Liver (tissue), 9 donors: Measurements from ENCODE around the gene GLDN. TPM values are rescaled to one million over a fixed set of nuclear protein-coding genes. Genes with fewer than 3 reads are reported as not detected.

Experiments used
- DNase-seq: peaks from one replicate; pipeline ENCODE4 v3.0.0-alpha.2; 2017; ENCODE audit warnings: low spot score
- H3K27ac ChIP-seq, 2 donors: one replicate each; pipeline ENCODE4 v1.7.0; 2013; ENCODE audit warnings: inconsistent platforms in 2 of 2, low read length in 2 of 2, control low read depth in 1 of 2, low read depth in 1 of 2, mild to moderate bottlenecking in 1 of 2
- H3K27me3 ChIP-seq, 4 donors: one replicate each; pipeline versions ENCODE4 v1.6.1 to v1.7.0; 2013; ENCODE audit warnings: low read length in 3 of 4, inconsistent platforms in 1 of 4, mild to moderate bottlenecking in 1 of 4, moderate library complexity in 1 of 4; ENCODE audit not compliant: control insufficient read depth in 4 of 4, insufficient read depth in 4 of 4
- H3K36me3 ChIP-seq, 4 donors: one replicate each; pipeline versions ENCODE4 v1.6.1 to v1.7.0; 2013; ENCODE audit warnings: low read length in 3 of 4, mild to moderate bottlenecking in 3 of 4, low read depth in 1 of 4, moderate library complexity in 1 of 4; ENCODE audit not compliant: control insufficient read depth in 4 of 4, insufficient read depth in 3 of 4
- H3K4me1 ChIP-seq, 4 donors: one replicate each; pipeline versions ENCODE4 v1.6.1 to v1.7.0; 2013; ENCODE audit warnings: low read length in 3 of 4, mild to moderate bottlenecking in 3 of 4, moderate library complexity in 1 of 4; ENCODE audit not compliant: control insufficient read depth in 4 of 4, insufficient read depth in 4 of 4
- H3K4me3 ChIP-seq, 3 donors: one replicate each; pipeline versions ENCODE4 v1.6.1 to v1.7.0; 2013; ENCODE audit warnings: low read length in 3 of 3, control low read depth in 1 of 3, low read depth in 1 of 3, mild to moderate bottlenecking in 1 of 3
- H3K9ac ChIP-seq, 2 donors: one replicate each; pipeline ENCODE4 v1.7.0; 2013; ENCODE audit warnings: low read length in 2 of 2, mild to moderate bottlenecking in 2 of 2, moderate library complexity in 2 of 2, control low read depth in 1 of 2, low read depth in 1 of 2
- H3K9me3 ChIP-seq, 4 donors: one replicate each; pipeline versions ENCODE4 v1.6.1 to v1.7.0; 2013; ENCODE audit warnings: low read length in 3 of 4; ENCODE audit not compliant: control insufficient read depth in 4 of 4
- EGR1 ChIP-seq, 2 donors: IDR thresholded peaks; 2 replicates each; pipeline ENCODE4 v1.6.1; 2016 to 2018; ENCODE audit warnings: antibody characterized with exemption in 2 of 2, low read depth in 2 of 2
- FOXA1 ChIP-seq: IDR thresholded peaks from 2 replicates; pipeline ENCODE4 v1.6.1; 2016; ENCODE audit warnings: antibody characterized with exemption
- FOXA2 ChIP-seq: IDR thresholded peaks from 2 replicates; pipeline ENCODE4 v1.6.1; 2016; ENCODE audit warnings: antibody characterized with exemption
- HNF4A ChIP-seq, 2 donors: conservative IDR thresholded peaks; 2 replicates each; pipeline ENCODE4 v1.6.1; 2016; ENCODE audit warnings: antibody characterized with exemption in 2 of 2, mild to moderate bottlenecking in 2 of 2
- HNF4G ChIP-seq: IDR thresholded peaks from 2 replicates; pipeline ENCODE4 v1.6.1; 2016; ENCODE audit warnings: antibody characterized with exemption
- JUND ChIP-seq, 2 donors: IDR thresholded peaks; 2 replicates each; pipeline ENCODE4 v1.6.1; 2016; ENCODE audit warnings: antibody characterized with exemption in 2 of 2
- NR2F2 ChIP-seq: IDR thresholded peaks from 2 replicates; pipeline ENCODE4 v1.6.1; 2016; ENCODE audit warnings: antibody characterized with exemption
- RAD21 ChIP-seq, 2 donors: IDR thresholded peaks; 2 replicates each; pipeline ENCODE4 v1.6.1; 2016; ENCODE audit warnings: antibody characterized with exemption in 2 of 2, mild to moderate bottlenecking in 2 of 2
- RXRA ChIP-seq, 2 donors: IDR thresholded peaks; 2 replicates each; pipeline ENCODE4 v1.6.1; 2017 to 2018; ENCODE audit warnings: antibody characterized with exemption in 2 of 2, mild to moderate bottlenecking in 1 of 2
- SP1 ChIP-seq: IDR thresholded peaks from 2 replicates; pipeline ENCODE4 v1.6.1; 2018; ENCODE audit warnings: antibody characterized with exemption, mild to moderate bottlenecking
- TAF1 ChIP-seq: conservative IDR thresholded peaks from 2 replicates; pipeline ENCODE4 v1.6.1; 2016; ENCODE audit warnings: antibody characterized with exemption, mild to moderate bottlenecking
- YY1 ChIP-seq: IDR thresholded peaks from 2 replicates; pipeline ENCODE4 v1.6.1; 2016; ENCODE audit warnings: antibody characterized with exemption, mild to moderate bottlenecking
- WGBS: extraction: QIAGEN DNeasy Blood & Tissue Kit; methylation state at CpG from one replicate; pipeline ENCODE4 v1.1.7; 2013; 5-methylcytosine and 5-hydroxymethylcytosine counted together
- polyA plus RNA-seq, 2 donors: library from polyadenylated mRNA; stranded (reverse) in 1 of 2; unstranded in 1 of 2; fragments of 200-250 nt in 1 of 2; fragments of >200 nt in 1 of 2; fragmentation: Nextera tagmentation in 1 of 2; extraction: Ambion mirVana in 1 of 2; gene quantifications; one replicate each; pipeline versions ENCODE4 v1.2.1 to v1.2.3, GENCODE V29; 2013 to 2015
- total RNA-seq, 2 donors: library from RNA; depleted of rRNA; stranded (reverse); fragments of >200 nt; gene quantifications; one replicate each; pipeline ENCODE4 v1.2.3, GENCODE V29; 2014
- TF ChIP-seq, protein P1 (sequence below): fragments of 150-350 bp; IDR thresholded peaks from 2 replicates; pipeline ENCODE4 v1.5.1; 2017; ENCODE audit warnings: improper control_type of control experiment, low read depth, low read length; ENCODE audit not compliant: missing input control
- TF ChIP-seq, protein P2 (sequence below): IDR thresholded peaks from 2 replicates; pipeline ENCODE4 v1.6.1; 2016; ENCODE audit warnings: antibody characterized with exemption
- TF ChIP-seq, protein P3 (sequence below): IDR thresholded peaks from 2 replicates; pipeline ENCODE4 v1.6.1; 2016; ENCODE audit warnings: antibody characterized with exemption
- TF ChIP-seq, protein P4 (sequence below): IDR thresholded peaks from 2 replicates; pipeline ENCODE4 v1.6.1; 2016; ENCODE audit warnings: antibody characterized with exemption
- donor health status: healthy.
- donor health status: healthy.
- donor health status: healthy.
- donor health status: healthy.
- donor health status: healthy.

Gene GLDN
- total and polyA plus RNA-seq, 4 donors: 0.15 to 1.4 (median 0.33) TPM

DNA sequence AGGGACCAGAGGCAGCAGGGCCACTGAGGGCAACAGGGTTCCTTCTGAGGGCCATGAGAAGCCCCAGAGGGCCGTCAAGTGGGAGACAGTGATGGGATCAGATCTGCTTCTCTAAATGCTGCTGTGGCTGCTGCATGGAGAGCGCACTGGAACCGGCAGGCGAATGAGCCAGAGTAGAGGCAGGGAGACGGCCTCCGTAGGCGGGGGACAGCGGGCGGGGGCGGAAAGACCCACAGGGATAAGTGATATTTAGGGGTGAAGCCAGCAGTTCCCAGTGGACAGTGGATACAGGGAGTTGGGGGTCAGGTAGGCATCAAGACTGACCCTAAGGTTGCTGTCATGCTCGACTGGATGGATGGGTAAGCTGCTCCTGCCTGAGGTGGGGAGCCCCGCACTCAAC is 45.0 kb downstream of the GLDN start:
- Histone ChIP-seq H3K9me3 (no peaks in the 10 kb centered on the region), H3K27me3 (no peaks in the 10 kb centered on the region), H3K36me3 (no peaks in the 10 kb centered on the region), H3K4me3 (no peak overlapping the region), H3K27ac (no peak overlapping the region), H3K4me1 (peaks cover 0 to 4% (median 0%) of the 10 kb centered on the region in 4 donors), H3K9ac (no peak overlapping the region)
- TF ChIP-seq FOXA1 (no peak), YY1 (no peak), RXRA (IDR thresholded peaks at IDR 0.05) (no peak)
- WGBS: 92% methylated on average over 12 of the region's 12 CpGs
- no peak for DNase-seq

DNA sequence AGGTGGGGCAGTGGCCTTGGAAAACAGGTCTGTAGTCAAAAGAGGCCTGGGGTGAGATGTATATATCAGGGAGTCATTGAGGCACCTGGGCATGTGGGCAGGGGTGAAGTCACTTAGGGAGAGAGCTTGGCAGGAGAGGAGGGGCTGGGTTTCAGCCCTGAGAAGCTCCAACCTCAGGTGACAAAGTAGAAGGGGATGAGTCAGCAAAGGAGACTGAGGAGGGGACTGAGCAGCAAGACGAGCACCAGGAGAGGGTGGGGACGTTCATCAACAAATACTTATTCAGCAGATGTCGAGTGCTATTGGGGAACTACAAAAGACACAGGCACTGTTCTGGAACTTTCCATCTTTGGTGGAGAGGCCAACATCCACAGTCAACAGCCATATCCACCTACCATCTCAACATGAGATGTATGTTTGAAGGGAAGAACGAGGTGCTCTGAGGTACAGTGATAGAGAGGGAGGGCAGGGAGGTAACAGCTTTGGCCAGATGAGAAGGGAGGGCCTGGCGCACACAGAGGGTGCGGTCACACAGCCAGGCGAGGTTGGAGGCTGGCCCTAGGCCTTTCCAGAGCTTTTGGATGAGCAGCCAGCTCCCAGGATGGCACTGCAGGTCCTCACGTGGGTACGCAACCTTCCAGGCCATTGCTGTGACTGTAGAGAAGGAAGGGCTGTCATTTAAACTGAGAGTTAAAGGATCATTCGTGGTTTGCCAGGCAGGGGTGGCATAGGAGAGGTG is 45.7 kb downstream of the GLDN start:
- H3K36me3 ChIP-seq: no peaks in the 10 kb centered on the region
- no peak overlapping the region for H3K9ac ChIP-seq
- no peak overlapping the region for H3K27ac ChIP-seq
- TF ChIP-seq, protein P1, sequence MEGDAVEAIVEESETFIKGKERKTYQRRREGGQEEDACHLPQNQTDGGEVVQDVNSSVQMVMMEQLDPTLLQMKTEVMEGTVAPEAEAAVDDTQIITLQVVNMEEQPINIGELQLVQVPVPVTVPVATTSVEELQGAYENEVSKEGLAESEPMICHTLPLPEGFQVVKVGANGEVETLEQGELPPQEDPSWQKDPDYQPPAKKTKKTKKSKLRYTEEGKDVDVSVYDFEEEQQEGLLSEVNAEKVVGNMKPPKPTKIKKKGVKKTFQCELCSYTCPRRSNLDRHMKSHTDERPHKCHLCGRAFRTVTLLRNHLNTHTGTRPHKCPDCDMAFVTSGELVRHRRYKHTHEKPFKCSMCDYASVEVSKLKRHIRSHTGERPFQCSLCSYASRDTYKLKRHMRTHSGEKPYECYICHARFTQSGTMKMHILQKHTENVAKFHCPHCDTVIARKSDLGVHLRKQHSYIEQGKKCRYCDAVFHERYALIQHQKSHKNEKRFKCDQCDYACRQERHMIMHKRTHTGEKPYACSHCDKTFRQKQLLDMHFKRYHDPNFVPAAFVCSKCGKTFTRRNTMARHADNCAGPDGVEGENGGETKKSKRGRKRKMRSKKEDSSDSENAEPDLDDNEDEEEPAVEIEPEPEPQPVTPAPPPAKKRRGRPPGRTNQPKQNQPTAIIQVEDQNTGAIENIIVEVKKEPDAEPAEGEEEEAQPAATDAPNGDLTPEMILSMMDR: no peak
- TF ChIP-seq SP1 (no peak), YY1 (no peak), JUND (IDR thresholded peaks at IDR 0.05) (no peak), HNF4G (no peak), TAF1 (no peak), FOXA1 (no peak), NR2F2 (no peak), FOXA2 (no peak), HNF4A (conservative IDR thresholded peaks at IDR 0.05) (no peak), RAD21 (IDR thresholded peaks at IDR 0.05) (no peak)
- TF ChIP-seq, protein P2, sequence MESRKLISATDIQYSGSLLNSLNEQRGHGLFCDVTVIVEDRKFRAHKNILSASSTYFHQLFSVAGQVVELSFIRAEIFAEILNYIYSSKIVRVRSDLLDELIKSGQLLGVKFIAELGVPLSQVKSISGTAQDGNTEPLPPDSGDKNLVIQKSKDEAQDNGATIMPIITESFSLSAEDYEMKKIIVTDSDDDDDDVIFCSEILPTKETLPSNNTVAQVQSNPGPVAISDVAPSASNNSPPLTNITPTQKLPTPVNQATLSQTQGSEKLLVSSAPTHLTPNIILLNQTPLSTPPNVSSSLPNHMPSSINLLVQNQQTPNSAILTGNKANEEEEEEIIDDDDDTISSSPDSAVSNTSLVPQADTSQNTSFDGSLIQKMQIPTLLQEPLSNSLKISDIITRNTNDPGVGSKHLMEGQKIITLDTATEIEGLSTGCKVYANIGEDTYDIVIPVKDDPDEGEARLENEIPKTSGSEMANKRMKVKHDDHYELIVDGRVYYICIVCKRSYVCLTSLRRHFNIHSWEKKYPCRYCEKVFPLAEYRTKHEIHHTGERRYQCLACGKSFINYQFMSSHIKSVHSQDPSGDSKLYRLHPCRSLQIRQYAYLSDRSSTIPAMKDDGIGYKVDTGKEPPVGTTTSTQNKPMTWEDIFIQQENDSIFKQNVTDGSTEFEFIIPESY: no peak
- TF ChIP-seq, protein P3, sequence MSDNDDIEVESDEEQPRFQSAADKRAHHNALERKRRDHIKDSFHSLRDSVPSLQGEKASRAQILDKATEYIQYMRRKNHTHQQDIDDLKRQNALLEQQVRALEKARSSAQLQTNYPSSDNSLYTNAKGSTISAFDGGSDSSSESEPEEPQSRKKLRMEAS: no peak
- no peaks in the 10 kb centered on the region for H3K9me3 ChIP-seq
- H3K27me3 ChIP-seq: no peaks in the 10 kb centered on the region
- no peak for DNase-seq
- WGBS: 88% methylated on average over 10 of the region's 10 CpGs
- no peak overlapping the region for H3K4me3 ChIP-seq
- peaks cover 0 to 4% (median 0%) of the 10 kb centered on the region in 4 donors for H3K4me1 ChIP-seq

DNA sequence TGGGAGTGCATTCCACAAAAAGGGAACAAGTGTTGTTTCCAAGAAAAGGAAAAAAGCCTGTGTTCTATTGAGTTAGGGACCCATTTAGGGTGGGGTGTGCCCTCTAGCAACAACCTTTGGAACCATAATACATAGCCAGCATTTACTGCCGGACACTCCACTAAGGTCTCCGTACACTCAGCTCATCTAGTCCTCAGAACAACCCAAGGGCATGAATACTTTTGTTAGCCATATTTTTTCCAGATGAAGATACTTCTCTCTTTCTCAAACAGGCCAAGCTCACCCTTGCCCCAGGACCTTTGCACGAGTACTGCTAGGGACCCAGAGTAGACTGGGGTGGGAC is 46.2 kb downstream of the GLDN start:
- DNase-seq: no peak
- peaks cover 0 to 4% (median 0%) of the 10 kb centered on the region in 4 donors for H3K4me1 ChIP-seq
- no peaks in the 10 kb centered on the region for H3K36me3 ChIP-seq
- 89% methylated on average over 3 of the region's 3 CpGs for WGBS
- no peak overlapping the region for H3K4me3 ChIP-seq
- H3K27me3 ChIP-seq: no peaks in the 10 kb centered on the region
- H3K9ac ChIP-seq: no peak overlapping the region
- H3K9me3 ChIP-seq: no peaks in the 10 kb centered on the region
- H3K27ac ChIP-seq: no peak overlapping the region
- no peak for TF ChIP-seq SP1
- TF ChIP-seq EGR1 (IDR thresholded peaks at IDR 0.05; ENCODE audit: low read depth in 2 of 2): no peak
- TF ChIP-seq YY1: no peak
- TF ChIP-seq, protein P2: no peak
- TF ChIP-seq NR2F2: no peak
- TF ChIP-seq TAF1: no peak
- TF ChIP-seq, protein P4, sequence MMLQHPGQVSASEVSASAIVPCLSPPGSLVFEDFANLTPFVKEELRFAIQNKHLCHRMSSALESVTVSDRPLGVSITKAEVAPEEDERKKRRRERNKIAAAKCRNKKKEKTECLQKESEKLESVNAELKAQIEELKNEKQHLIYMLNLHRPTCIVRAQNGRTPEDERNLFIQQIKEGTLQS: no peak
- TF ChIP-seq FOXA1: no peak
- TF ChIP-seq, protein P1: no peak
- TF ChIP-seq RXRA (IDR thresholded peaks at IDR 0.05): no peak
